Parathyroid adenoma (tissue), 2 donors: ENCODE results near the gene CFAP61.
"Not testable (repeated sequence)": the region's sequence is repeated elsewhere in the genome, so short reads cannot be mapped to it uniquely, and the experiment has no call there.

Experiments used
- H2AFZ ChIP-seq: fragments of 300-600 bp; sonication (generic); one replicate; pipeline ENCODE4 v1.7.0; 2017; ENCODE audit warnings: antibody characterized with exemption, mild to moderate bottlenecking
- H3K27ac ChIP-seq: fragments of 300-600 bp; sonication (generic); one replicate; pipeline ENCODE4 v1.7.0; 2017
- H3K27me3 ChIP-seq: fragments of 300-600 bp; sonication (generic); one replicate; pipeline ENCODE4 v1.7.0; 2017; ENCODE audit warnings: low read length; ENCODE audit not compliant: control insufficient read depth, insufficient read depth
- H3K36me3 ChIP-seq: fragments of 300-600 bp; sonication (generic); one replicate; pipeline ENCODE4 v1.7.0; 2017; ENCODE audit warnings: low read length; ENCODE audit not compliant: control insufficient read depth, insufficient read depth
- H3K4me1 ChIP-seq: fragments of 300-600 bp; sonication (generic); one replicate; pipeline ENCODE4 v1.7.0; 2017; ENCODE audit warnings: control low read depth
- H3K4me2 ChIP-seq: fragments of 300-600 bp; sonication (generic); one replicate; pipeline ENCODE4 v1.7.0; 2017; ENCODE audit warnings: low read length
- H3K4me3 ChIP-seq: fragments of 300-600 bp; sonication (generic); one replicate; pipeline ENCODE4 v1.7.0; 2017; ENCODE audit warnings: low read depth, low read length
- H3K79me2 ChIP-seq: fragments of 300-600 bp; sonication (generic); one replicate; pipeline ENCODE4 v1.7.0; 2017; ENCODE audit warnings: control low read depth
- H3K9ac ChIP-seq: fragments of 300-600 bp; sonication (generic); one replicate; pipeline ENCODE4 v1.7.0; 2017; ENCODE audit warnings: mild to moderate bottlenecking
- H3K9me3 ChIP-seq: fragments of 300-600 bp; sonication (generic); one replicate; pipeline ENCODE4 v1.7.0; 2017; ENCODE audit warnings: low read length; ENCODE audit not compliant: control insufficient read depth
- CTCF ChIP-seq: fragments of 300-600 bp; sonication (generic); IDR thresholded peaks from one replicate; pipeline ENCODE4 v1.7.0; 2017; ENCODE audit warnings: antibody characterized with exemption, mild to moderate bottlenecking
- donor health status: primary hyperparathyroidism.

Gene CFAP61

GRCh38 chr20:20215976-20216727 is 163.8 kb downstream of the CFAP61 start:
- no peak overlapping the region for H3K4me3 ChIP-seq
- no peak overlapping the region for H3K9ac ChIP-seq
- H3K27me3 ChIP-seq: no peaks in the 10 kb centered on the region
- H3K27ac ChIP-seq: no peak overlapping the region
- no peak for TF ChIP-seq CTCF
- H3K4me1 ChIP-seq: no peaks in the 10 kb centered on the region
- H3K79me2 ChIP-seq: no peaks in the 10 kb centered on the region
- H3K4me2 ChIP-seq: no peak overlapping the region
- H3K36me3 ChIP-seq: no peaks in the 10 kb centered on the region
- H3K9me3 ChIP-seq: no peaks in the 10 kb centered on the region
- H2AFZ ChIP-seq: no peak overlapping the region

GRCh38 chr20:20216941-20217340 is 164.6 kb downstream of the CFAP61 start:
- TF ChIP-seq CTCF: no peak
- H3K9ac ChIP-seq: no peak overlapping the region
- H3K4me1 ChIP-seq: no peaks in the 10 kb centered on the region
- H3K4me3 ChIP-seq: no peak overlapping the region
- H3K4me2 ChIP-seq: no peak overlapping the region
- H3K27ac ChIP-seq: no peak overlapping the region
- H3K9me3 ChIP-seq: no peaks in the 10 kb centered on the region
- H3K27me3 ChIP-seq: no peaks in the 10 kb centered on the region
- H2AFZ ChIP-seq: no peak overlapping the region
- H3K79me2 ChIP-seq: no peaks in the 10 kb centered on the region
- H3K36me3 ChIP-seq: no peaks in the 10 kb centered on the region

GRCh38 chr20:20217621-20218020 is 165.3 kb downstream of the CFAP61 start:
- H3K36me3 ChIP-seq: no peaks in the 10 kb centered on the region
- no peak for TF ChIP-seq CTCF
- no peaks in the 10 kb centered on the region for H3K79me2 ChIP-seq
- H3K4me3 ChIP-seq: no peak overlapping the region
- H3K4me1 ChIP-seq: no peaks in the 10 kb centered on the region
- H3K9ac ChIP-seq: no peak overlapping the region
- H3K27me3 ChIP-seq: no peaks in the 10 kb centered on the region
- H2AFZ ChIP-seq: no peak overlapping the region
- no peak overlapping the region for H3K4me2 ChIP-seq
- H3K9me3 ChIP-seq: no peaks in the 10 kb centered on the region
- no peak overlapping the region for H3K27ac ChIP-seq

GRCh38 chr20:20218106-20218505 is 165.8 kb downstream of the CFAP61 start:
- H3K9me3 ChIP-seq, H3K36me3 ChIP-seq, H3K4me1 ChIP-seq, H3K27me3 ChIP-seq, H2AFZ ChIP-seq, H3K27ac ChIP-seq, H3K4me2 ChIP-seq, H3K9ac ChIP-seq, H3K79me2 ChIP-seq, H3K4me3 ChIP-seq: not testable (repeated sequence)

GRCh38 chr20:20219016-20219415 is 166.7 kb downstream of the CFAP61 start:
- Histone ChIP-seq H3K9ac (no peak overlapping the region), H3K4me3 (no peak overlapping the region), H2AFZ (no peak overlapping the region), H3K27me3 (no peaks in the 10 kb centered on the region), H3K79me2 (no peaks in the 10 kb centered on the region), H3K27ac (no peak overlapping the region), H3K36me3 (no peaks in the 10 kb centered on the region), H3K4me1 (no peaks in the 10 kb centered on the region), H3K9me3 (no peaks in the 10 kb centered on the region), H3K4me2 (no peak overlapping the region)
- TF ChIP-seq CTCF: no peak
